ENCODE measurements around the gene NDC1.
"Not testable (repeated sequence)": the region's sequence is repeated elsewhere in the genome, so short reads cannot be mapped to it uniquely, and the experiment has no call there.

Gene NDC1

GRCh38 chr1:53837924-53838653, at the start of gene NDC1:
TSS of gene NDC1 (minus strand) at chr1:53838296. CDS start at chr1:53838261, 35 bp downstream.
- peak; percentile 65 to 79 for DNase-seq (ENCODE audit: low read depth in 2 of 2, low spot score in 1 of 2)

GRCh38 chr1:53883600-53883999, 45.5 kb upstream of the NDC1 start:
- not testable (repeated sequence) for DNase-seq (ENCODE audit: low read depth in 2 of 2, low spot score in 1 of 2)

DNA sequence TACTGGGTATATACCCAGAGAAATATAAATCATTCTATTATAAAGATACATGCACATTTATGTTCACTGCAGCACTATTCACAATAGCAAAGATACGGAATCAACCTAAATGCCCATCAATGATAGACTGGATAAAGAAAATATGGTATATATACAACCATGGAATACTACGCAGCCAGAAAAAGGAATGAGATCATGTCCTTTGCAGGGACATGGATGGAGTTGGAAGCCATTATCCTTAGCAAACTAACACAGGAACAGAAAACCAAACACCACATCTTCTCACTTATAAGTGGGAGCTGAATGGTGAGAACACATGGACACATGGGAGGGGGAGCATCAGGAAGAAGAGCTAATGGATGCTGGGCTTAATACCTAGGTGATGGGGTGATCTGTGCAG, 43.8 kb upstream of the NDC1 start:
- DNase-seq (ENCODE audit: low read depth in 2 of 2, low spot score in 1 of 2): not testable (repeated sequence)

GRCh38 chr1:53878492-53879105, 40.5 kb upstream of the NDC1 start:
- no peak for DNase-seq (ENCODE audit: low read depth in 2 of 2, low spot score in 1 of 2)

GRCh38 chr1:53875150-53875549, 37.1 kb upstream of the NDC1 start:
- DNase-seq (ENCODE audit: low read depth in 2 of 2, low spot score in 1 of 2): not testable (repeated sequence)

GRCh38 chr1:53871773-53872484, 33.8 kb upstream of the NDC1 start:
- no peak for DNase-seq (ENCODE audit: low read depth in 2 of 2, low spot score in 1 of 2)

DNA sequence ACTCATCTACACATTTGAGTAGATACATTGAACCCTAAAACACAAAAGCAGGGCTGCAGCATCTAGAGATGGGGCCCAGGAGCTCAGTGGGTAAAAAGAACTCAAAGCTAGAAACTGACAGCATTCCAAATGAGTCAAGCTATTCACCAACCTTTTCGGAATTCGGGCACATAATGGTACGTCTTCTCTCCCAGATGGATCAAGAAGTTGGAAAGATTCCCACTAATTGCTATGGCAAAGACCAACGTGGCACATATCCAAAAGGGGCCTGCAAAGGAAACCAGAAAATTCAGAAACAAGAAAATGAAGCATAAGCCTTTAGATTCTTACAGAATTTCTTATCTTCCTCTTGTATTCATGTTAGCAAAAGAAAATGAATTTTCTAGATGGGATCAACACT, 33.1 kb upstream of the NDC1 start:
- DNase-seq (ENCODE audit: low read depth in 2 of 2, low spot score in 1 of 2): no peak

GRCh38 chr1:53869454-53870117, 31.5 kb upstream of the NDC1 start:
- no peak for DNase-seq (ENCODE audit: low read depth in 2 of 2, low spot score in 1 of 2)

- no peak for DNase-seq (ENCODE audit: low read depth in 2 of 2, low spot score in 1 of 2)
Measured at GRCh38 chr1:53868565-53868964, 30.5 kb upstream of the NDC1 start.

GRCh38 chr1:53862507-53862906, 24.4 kb upstream of the NDC1 start:
- DNase-seq (ENCODE audit: low read depth in 2 of 2, low spot score in 1 of 2): no peak

- DNase-seq (ENCODE audit: low read depth in 2 of 2, low spot score in 1 of 2): no peak
Measured at GRCh38 chr1:53860967-53861411, 22.9 kb upstream of the NDC1 start.

DNA sequence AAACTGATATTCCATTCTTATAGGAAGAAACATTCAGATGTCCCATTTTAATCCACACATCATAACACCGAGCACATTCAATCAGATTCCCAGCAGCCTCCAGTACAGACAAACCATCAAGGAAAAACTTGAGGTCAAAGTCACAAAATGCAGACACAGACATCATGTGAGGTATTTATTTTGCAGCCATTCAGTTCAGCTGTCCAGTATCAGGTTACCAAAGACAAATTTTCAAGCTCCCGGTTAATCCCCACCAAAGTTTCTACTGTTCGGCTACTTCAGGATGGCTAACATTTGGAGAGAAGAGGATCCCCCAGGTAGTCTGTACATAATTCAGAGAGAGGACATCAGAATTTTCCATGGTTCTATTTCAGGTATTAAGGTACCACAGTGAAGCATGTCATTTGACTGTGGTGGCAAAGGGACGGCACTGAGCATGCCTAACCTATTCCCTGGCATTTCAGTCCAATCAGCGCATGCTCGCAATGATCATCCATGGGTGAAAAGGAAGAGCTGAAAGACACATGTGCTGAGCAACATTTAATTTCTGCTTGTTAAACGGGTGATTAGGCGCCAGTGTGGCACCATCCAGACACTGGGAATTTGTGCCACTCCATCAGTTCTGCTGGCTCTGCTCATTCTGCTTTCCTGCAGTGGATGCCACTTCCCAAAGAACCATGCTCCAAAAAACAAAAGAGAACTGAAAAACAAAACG, 13.6 kb upstream of the NDC1 start:
- no peak for DNase-seq (ENCODE audit: low read depth in 2 of 2, low spot score in 1 of 2)

DNA sequence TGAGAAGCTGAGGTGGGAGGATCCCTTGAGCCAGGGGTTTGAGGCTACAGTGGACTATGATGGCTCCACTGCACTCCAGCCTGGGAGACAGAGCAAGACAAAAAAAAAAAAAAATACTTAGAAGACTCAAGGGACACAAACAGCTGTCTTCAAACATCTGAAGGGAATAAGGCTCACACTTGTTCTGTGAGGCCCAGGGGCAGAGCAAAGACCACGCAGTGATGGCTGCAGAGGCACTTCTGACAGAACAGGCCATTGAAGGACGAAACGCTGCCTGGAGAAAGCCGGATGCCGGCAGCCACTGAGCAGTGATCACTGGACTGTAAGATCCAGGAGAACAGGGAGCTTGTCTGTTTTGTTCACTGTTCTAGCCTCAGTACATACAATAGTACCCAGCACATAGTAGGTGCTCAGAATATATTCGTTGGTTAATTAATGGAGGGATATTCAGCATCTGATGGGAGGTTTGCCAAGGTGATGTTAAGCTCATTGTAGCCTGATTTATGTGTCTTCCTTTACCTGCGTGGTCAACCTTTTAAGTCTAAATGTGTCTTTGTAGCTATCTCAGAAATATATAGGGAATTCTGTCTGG, 12.1 kb upstream of the NDC1 start:
- no peak for DNase-seq (ENCODE audit: low read depth in 2 of 2, low spot score in 1 of 2)

- DNase-seq (ENCODE audit: low read depth in 2 of 2, low spot score in 1 of 2): no peak
Measured at GRCh38 chr1:53847980-53848379, 9.9 kb upstream of the NDC1 start.

DNA sequence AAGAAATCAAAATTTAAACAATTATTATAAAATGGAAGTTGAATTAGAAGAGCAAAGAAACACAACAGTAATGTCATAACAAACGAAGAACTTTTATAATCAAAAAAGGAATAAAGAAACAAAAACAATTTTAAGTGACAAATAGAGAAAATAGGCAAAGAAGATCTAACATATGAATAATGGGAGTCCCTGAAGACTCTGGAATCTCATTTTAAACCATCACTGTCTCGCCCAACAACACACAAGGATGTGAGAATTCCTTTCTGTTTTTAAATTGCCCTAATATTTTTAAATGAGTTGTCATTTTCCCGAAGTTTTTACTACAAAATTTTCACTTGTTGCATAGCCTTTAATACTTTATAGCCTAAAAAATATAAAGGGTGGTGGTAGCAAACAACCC, 4.3 kb upstream of the NDC1 start:
- DNase-seq (ENCODE audit: low read depth in 2 of 2, low spot score in 1 of 2): no peak

DNA sequence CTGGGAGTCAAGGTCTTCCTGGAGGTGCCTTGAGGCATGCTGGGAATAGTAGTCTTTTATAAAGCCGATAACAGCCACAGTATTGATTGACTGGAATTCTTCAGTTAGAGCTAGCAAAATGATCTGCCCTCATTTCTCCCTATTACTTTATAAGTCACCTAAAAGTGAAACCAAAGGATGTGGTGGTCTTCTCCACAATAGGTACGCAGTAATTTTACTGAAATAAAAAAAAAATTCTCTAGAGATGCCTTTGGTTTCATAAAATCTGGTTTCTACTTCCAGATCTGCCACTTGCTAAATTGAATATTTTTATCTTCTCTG, 518 bp upstream of the NDC1 start:
- no peak for DNase-seq (ENCODE audit: low read depth in 2 of 2, low spot score in 1 of 2)

- DNase-seq (ENCODE audit: low read depth in 2 of 2, low spot score in 1 of 2): no peak
Measured at GRCh38 chr1:53837646-53837923, 511 bp downstream of the NDC1 start.

DNA sequence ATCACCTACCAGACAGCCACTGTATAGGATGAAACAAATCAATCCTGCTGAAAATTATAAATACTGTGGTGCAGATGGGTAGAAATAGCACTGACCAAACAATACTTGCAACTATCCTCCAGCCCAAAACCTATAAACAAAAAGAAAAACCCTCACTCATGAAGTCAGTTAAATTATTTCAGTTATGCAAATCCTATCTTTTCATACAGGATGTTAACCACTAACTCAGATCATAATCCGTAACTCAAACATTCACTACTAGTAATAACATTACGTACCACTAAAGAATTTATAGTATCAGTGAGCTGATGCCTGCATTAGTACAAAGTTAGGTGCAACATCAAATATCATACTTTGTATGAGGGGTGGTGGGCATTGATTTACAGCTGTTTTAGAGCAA, 2.6 kb downstream of the NDC1 start:
- DNase-seq (ENCODE audit: low read depth in 2 of 2, low spot score in 1 of 2): no peak

DNA sequence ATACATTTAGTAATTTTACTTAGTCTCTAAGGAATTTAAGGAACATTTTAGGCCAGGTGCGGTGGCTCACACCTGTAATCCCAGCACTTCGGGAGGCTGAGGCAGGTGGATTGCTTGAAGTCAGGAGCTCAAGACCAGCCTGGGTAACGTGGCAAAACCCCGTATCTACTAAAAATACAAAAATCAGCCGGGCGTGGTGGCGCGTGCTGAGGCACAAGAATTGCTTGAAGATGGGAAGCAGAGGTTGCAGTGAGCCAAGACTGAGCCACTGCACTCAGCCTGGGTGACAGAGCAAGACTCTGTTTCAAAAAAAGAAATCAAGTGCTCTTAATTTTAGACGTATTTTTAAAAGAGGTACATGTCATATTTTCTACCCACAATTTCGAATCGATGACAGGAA, 3.3 kb downstream of the NDC1 start:
- no peak for DNase-seq (ENCODE audit: low read depth in 2 of 2, low spot score in 1 of 2)

GRCh38 chr1:53833393-53833792, 4.7 kb downstream of the NDC1 start:
- no peak for DNase-seq (ENCODE audit: low read depth in 2 of 2, low spot score in 1 of 2)

GRCh38 chr1:53826367-53826766, 11.7 kb downstream of the NDC1 start:
- DNase-seq (ENCODE audit: low read depth in 2 of 2, low spot score in 1 of 2): no peak
